Naive thymus-derived CD8-positive, alpha-beta T cell (primary cell): ENCODE results near the gene ASPHD2. TPM values are rescaled to one million over a fixed set of nuclear protein-coding genes. Genes with fewer than 3 reads are reported as not detected.
"Not testable (repeated sequence)": the region's sequence is repeated elsewhere in the genome, so short reads cannot be mapped to it uniquely, and the experiment has no call there.

Experiments
- ATAC-seq, 2 donors: fragments of 150-1000 bp; cut with Tn5 transposase in 1 of 2; sonication (Bioruptor Pico), chemical (Tn5 transposase) in 1 of 2; 1 replicate in 1 of 2; 2 replicates in 1 of 2; pipeline ENCODE4 v1.10.0; 2021; ENCODE audit warnings: mild to moderate bottlenecking in 2 of 2, moderate library complexity in 2 of 2
- POLR2A ChIA-PET: fragments of 350-600 bp; sonication (Branson Sonifier 250); formaldehyde crosslinking; loops from one replicate; lab custom pipeline; 2021; ENCODE audit warnings: antibody characterized with exemption; lab: Charles Lee
- DNase-seq, 10 donors: peaks; one replicate each; pipeline versions ENCODE4 v3.0.0 to v3.0.0-alpha.2; 2020 to 2022
- H3K27ac Mint-ChIP-seq, 10 donors: one replicate each; pipeline ENCODE4 v1.8.0; 2020 to 2022; ENCODE audit warnings: mild to moderate bottlenecking in 10 of 10, mixed read lengths in 10 of 10, moderate library complexity in 4 of 10, inconsistent platforms in 1 of 10
- H3K27me3 Mint-ChIP-seq, 5 donors: one replicate each; pipeline ENCODE4 v1.8.0; 2021 to 2022; ENCODE audit warnings: mixed read lengths in 5 of 5
- H3K36me3 Mint-ChIP-seq, 3 donors: one replicate each; pipeline ENCODE4 v1.8.0; 2020 to 2022; ENCODE audit warnings: mixed read lengths in 3 of 3, mild to moderate bottlenecking in 2 of 3, inconsistent platforms in 1 of 3
- H3K4me1 Mint-ChIP-seq, 4 donors: one replicate each; pipeline ENCODE4 v1.8.0; 2021 to 2022; ENCODE audit warnings: mixed read lengths in 4 of 4
- H3K4me3 Mint-ChIP-seq, 10 donors: one replicate each; pipeline ENCODE4 v1.8.0; 2020 to 2022; ENCODE audit warnings: mild to moderate bottlenecking in 10 of 10, mixed read lengths in 10 of 10, moderate library complexity in 6 of 10, inconsistent platforms in 1 of 10
- H3K9me3 Mint-ChIP-seq, 9 donors: one replicate each; pipeline ENCODE4 v1.8.0; 2020 to 2022; ENCODE audit warnings: mixed read lengths in 9 of 9, mild to moderate bottlenecking in 3 of 9, inconsistent platforms in 1 of 9, moderate library complexity in 1 of 9
- polyA plus RNA-seq, 3 donors: library from polyadenylated mRNA; unstranded; fragments of 300-500 nt; fragmentation: Illumina TruSeq; gene quantifications; one replicate each; pipeline ENCODE4 v1.2.3, GENCODE V29; 2021
- total RNA-seq, 8 experiments: library from RNA in 2 of 8; stranded (reverse) in 2 of 8; gene quantifications; one replicate each; pipeline ENCODE4 v1.2.3 and lab custom pipeline; 2021 to 2026

The ASPHD2 gene
- total and polyA plus RNA-seq, 5 experiments from 2014 or later, result 2.3 to 3.5 (median 2.9) TPM

- peaks cover 11 to 28% (median 19%) of the 10 kb centered on the region in 4 donors for H3K4me1 Mint-ChIP-seq
- H3K27ac Mint-ChIP-seq, DNase-seq, H3K27me3 Mint-ChIP-seq, H3K4me3 Mint-ChIP-seq, H3K9me3 Mint-ChIP-seq, POLR2A ChIA-PET, ATAC-seq: not testable (repeated sequence)
- peaks cover 0 to 22% (median 7%) of the 10 kb centered on the region in 3 donors for H3K36me3 Mint-ChIP-seq
These were observed 9.7 kb downstream of the ASPHD2 start for GRCh38 chr22:26438776-26439175.

GRCh38 chr22:26439559-26439958 lies 10.5 kb downstream of the ASPHD2 start:
- peaks cover 0 to 22% (median 0%) of the 10 kb centered on the region in 3 donors for H3K36me3 Mint-ChIP-seq
- H3K4me3 Mint-ChIP-seq, result no peak overlapping the region
- no peak for ATAC-seq
- POLR2A ChIA-PET, result no interaction called here
- DNase-seq, result no peak
- H3K9me3 Mint-ChIP-seq, result no peaks in the 10 kb centered on the region
- H3K4me1 Mint-ChIP-seq, result peaks cover 11 to 28% (median 19%) of the 10 kb centered on the region in 4 donors
- no peak overlapping the region for H3K27ac Mint-ChIP-seq
- H3K27me3 Mint-ChIP-seq, result no peaks in the 10 kb centered on the region

GRCh38 chr22:26442086-26442756 lies 13.2 kb downstream of the ASPHD2 start:
- no peaks in the 10 kb centered on the region for H3K9me3 Mint-ChIP-seq

GRCh38 chr22:26443901-26444690 lies 15.0 kb downstream of the ASPHD2 start:
- Mint-ChIP-seq H3K27me3 (no peaks in the 10 kb centered on the region), H3K4me3 (no peak overlapping the region), H3K9me3 (no peaks in the 10 kb centered on the region), H3K36me3 (peaks cover 0 to 12% (median 0%) of the 10 kb centered on the region in 3 donors), H3K4me1 (peaks cover 0 to 1% (median 0%) of the 10 kb centered on the region in 4 donors), H3K27ac (no peak overlapping the region)
- POLR2A ChIA-PET, result interaction anchor here (0.6 kb wide), 2 partner anchors 147 to 1427 kb away, joined by 3 to 5 read pairs; no protein-coding TSS in a partner anchor
- ATAC-seq (no peak), DNase-seq (no peak)

More at GRCh38 chr22:26442086-26442756, 13.2 kb downstream of the ASPHD2 start:
- peak overlapping the region in 1 of 10 donors; percentile 43 for H3K27ac Mint-ChIP-seq
- no peak overlapping the region for H3K4me3 Mint-ChIP-seq
- H3K27me3 Mint-ChIP-seq, result no peaks in the 10 kb centered on the region
- ATAC-seq (no peak), DNase-seq (no peak)
- H3K4me1 Mint-ChIP-seq, result peaks cover 0 to 6% (median 2%) of the 10 kb centered on the region in 4 donors
- POLR2A ChIA-PET, result interaction anchor here (0.7 to 1.5 kb wide), 2 partner anchors 11 to 14 kb away, joined by 3 to 5 read pairs; no protein-coding TSS in a partner anchor
- H3K36me3 Mint-ChIP-seq, result peaks cover 0 to 14% (median 0%) of the 10 kb centered on the region in 3 donors

GRCh38 chr22:26444777-26445176 lies 15.7 kb downstream of the ASPHD2 start:
- Mint-ChIP-seq H3K4me3 (no peak overlapping the region), H3K27ac (peak overlapping the region in 2 of 10 donors; percentile 51 to 53), H3K36me3 (peaks cover 0 to 12% (median 0%) of the 10 kb centered on the region in 3 donors), H3K9me3 (no peaks in the 10 kb centered on the region), H3K27me3 (no peaks in the 10 kb centered on the region), H3K4me1 (peaks cover 0 to 1% (median 0%) of the 10 kb centered on the region in 4 donors)
- ATAC-seq, result no peak
- POLR2A ChIA-PET, result no interaction called here
- DNase-seq, result no peak

- ATAC-seq, result no peak
- peak overlapping the region in 1 of 10 donors; percentile 43 for H3K27ac Mint-ChIP-seq
- POLR2A ChIA-PET, result no interaction called here
These were observed 16.7 kb downstream of the ASPHD2 start for GRCh38 chr22:26445577-26446275.

GRCh38 chr22:26446808-26447515 lies 17.9 kb downstream of the ASPHD2 start:
- H3K9me3 Mint-ChIP-seq, result no peaks in the 10 kb centered on the region
- POLR2A ChIA-PET, result no interaction called here
- ATAC-seq (no peak), DNase-seq (no peak)
- H3K27ac Mint-ChIP-seq, result peak overlapping the region in 4 of 10 donors; percentile 11 to 36 (median 30)
- peaks cover 0 to 1% (median 0%) of the 10 kb centered on the region in 4 donors for H3K4me1 Mint-ChIP-seq
- peaks cover 0 to 25% (median 5%) of the 10 kb centered on the region in 3 donors for H3K36me3 Mint-ChIP-seq
- H3K27me3 Mint-ChIP-seq, result no peaks in the 10 kb centered on the region
- no peak overlapping the region for H3K4me3 Mint-ChIP-seq

More at GRCh38 chr22:26445577-26446275, 16.7 kb downstream of the ASPHD2 start:
- H3K36me3 Mint-ChIP-seq, result peaks cover 0 to 13% (median 3%) of the 10 kb centered on the region in 3 donors
- H3K4me1 Mint-ChIP-seq, result peaks cover 0 to 1% (median 0%) of the 10 kb centered on the region in 4 donors
- no peak overlapping the region for H3K4me3 Mint-ChIP-seq
- no peaks in the 10 kb centered on the region for H3K27me3 Mint-ChIP-seq
- DNase-seq, result no peak
- no peaks in the 10 kb centered on the region for H3K9me3 Mint-ChIP-seq

- Mint-ChIP-seq H3K27me3 (no peaks in the 10 kb centered on the region), H3K36me3 (peaks cover 0 to 33% (median 9%) of the 10 kb centered on the region in 3 donors), H3K27ac (peak overlapping the region in 4 of 10 donors; percentile 16 to 78 (median 35)), H3K9me3 (no peaks in the 10 kb centered on the region), H3K4me3 (no peak overlapping the region), H3K4me1 (peaks cover 0 to 1% (median 0%) of the 10 kb centered on the region in 4 donors)
- POLR2A ChIA-PET, result interaction anchor here (1.0 kb wide), 1 partner anchor 13 kb away, joined by 3 read pairs; no protein-coding TSS in a partner anchor
- DNase-seq (no peak), ATAC-seq (no peak)
These were observed 18.7 kb downstream of the ASPHD2 start for GRCh38 chr22:26447584-26448329.

- no peak for ATAC-seq
- Mint-ChIP-seq H3K36me3 (peaks cover 0 to 35% (median 9%) of the 10 kb centered on the region in 3 donors), H3K9me3 (no peaks in the 10 kb centered on the region), H3K4me3 (no peak overlapping the region), H3K4me1 (peaks cover 0 to 1% (median 0%) of the 10 kb centered on the region in 4 donors), H3K27ac (peak overlapping the region in 2 of 10 donors; percentile 16 to 49), H3K27me3 (no peaks in the 10 kb centered on the region)
- no peak for DNase-seq
- POLR2A ChIA-PET, result interaction anchor here (1.0 kb wide), 1 partner anchor 13 kb away, joined by 3 read pairs; no protein-coding TSS in a partner anchor
These were observed 19.3 kb downstream of the ASPHD2 start for GRCh38 chr22:26448334-26448733.

GRCh38 chr22:26448941-26449340 lies 19.9 kb downstream of the ASPHD2 start:
- Mint-ChIP-seq H3K27me3 (no peaks in the 10 kb centered on the region), H3K4me3 (no peak overlapping the region), H3K27ac (peak overlapping the region in 2 of 10 donors; percentile 16 to 69), H3K4me1 (peaks cover 0 to 1% (median 0%) of the 10 kb centered on the region in 4 donors), H3K36me3 (peaks cover 0 to 35% (median 9%) of the 10 kb centered on the region in 3 donors), H3K9me3 (no peaks in the 10 kb centered on the region)
- DNase-seq (no peak), ATAC-seq (no peak)
- POLR2A ChIA-PET, result interaction anchor here (1.0 kb wide), 1 partner anchor 12 kb away, joined by 3 read pairs; no protein-coding TSS in a partner anchor
